ENCODE results near the gene RLN3.

RLN3 gene

GRCh38 chr19:14002571-14003250 is 25.2 kb upstream of the RLN3 start:
- Histone ChIP-seq H4K20me1 (ENCODE audit: insufficient read depth, low read length) (no peaks in the 10 kb centered on the region), H3K79me2 (ENCODE audit: insufficient read depth, low read length) (peaks cover 53% of the 10 kb centered on the region), H3K4me3 (ENCODE audit: low read depth in 1 of 2, low read length in 2 of 2) (no peak overlapping the region), H3K9me3 (ENCODE audit: insufficient read depth, low read length, severe bottlenecking) (peaks cover 8% of the 10 kb centered on the region), H3K9ac (ENCODE audit: low read depth, low read length) (no peak overlapping the region), H3K27me3 (ENCODE audit: insufficient read depth, low read length, poor library complexity) (no peaks in the 10 kb centered on the region), H3K4me2 (ENCODE audit: insufficient read depth, low read length) (no peak overlapping the region), H3K36me3 (ENCODE audit: insufficient read depth, low read length) (peaks cover 22% of the 10 kb centered on the region), H2AFZ (ENCODE audit: low read depth, low read length) (no peak overlapping the region), H3K4me1 (ENCODE audit: insufficient read depth, low read length) (peaks cover 46% of the 10 kb centered on the region), H3K27ac (ENCODE audit: low read length) (peak overlapping the region; percentile 60)
- peak; percentile 74 for DNase-seq
- peak; percentile 47 for ATAC-seq (ENCODE audit: insufficient read depth, low read depth)
- no peak for TF ChIP-seq CTCF (IDR thresholded peaks at IDR 0.05; ENCODE audit: borderline replicate concordance, extremely low read depth, low read length, poor library complexity, severe bottlenecking)
- TF ChIP-seq EZH2 (IDR thresholded peaks at IDR 0.05; ENCODE audit: borderline replicate concordance, low read depth, low read length, severe bottlenecking): no peak

DNA sequence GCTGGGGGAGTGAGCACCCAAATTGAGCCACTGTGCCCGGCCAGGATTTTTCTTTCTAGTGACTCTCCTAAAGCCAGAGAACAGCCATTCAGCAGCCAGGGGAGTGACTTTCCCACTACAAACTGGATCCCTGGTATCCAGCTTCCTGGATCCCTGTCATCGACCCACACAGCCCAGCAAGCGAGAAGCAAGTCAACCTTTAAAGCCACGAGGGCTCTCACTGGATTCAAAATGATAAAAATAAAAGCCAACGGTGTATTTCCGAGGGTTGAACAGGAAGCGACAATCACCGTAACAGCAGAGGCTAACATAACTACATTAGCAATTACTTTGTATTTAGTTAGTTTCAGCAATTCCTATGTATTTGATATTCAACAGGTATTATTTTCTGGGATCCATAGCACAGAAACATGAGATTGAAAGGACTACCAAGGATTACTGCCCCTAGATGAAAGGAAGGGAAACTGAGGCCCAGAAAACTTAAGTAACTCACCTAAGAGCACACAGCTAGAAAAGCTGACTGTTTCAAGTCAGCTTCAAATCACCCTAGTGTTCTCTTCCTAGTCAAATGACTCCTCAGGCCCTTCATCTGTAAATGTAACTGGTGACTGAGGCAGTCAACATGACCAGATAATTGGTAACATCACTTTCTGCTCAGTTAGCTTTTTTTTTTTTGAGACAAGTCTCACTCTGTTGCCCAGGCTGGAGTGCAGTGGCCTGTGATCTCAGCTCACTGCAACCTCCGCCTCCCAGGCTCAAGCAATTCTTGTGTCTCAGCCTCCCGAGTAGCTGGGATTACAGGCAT is 24.5 kb upstream of the RLN3 start:
- Histone ChIP-seq H3K4me1 (ENCODE audit: insufficient read depth, low read length) (peaks cover 46% of the 10 kb centered on the region), H3K4me3 (ENCODE audit: low read depth in 1 of 2, low read length in 2 of 2) (no peak overlapping the region), H4K20me1 (ENCODE audit: insufficient read depth, low read length) (no peaks in the 10 kb centered on the region), H3K4me2 (ENCODE audit: insufficient read depth, low read length) (no peak overlapping the region), H3K36me3 (ENCODE audit: insufficient read depth, low read length) (peaks cover 15% of the 10 kb centered on the region), H3K27me3 (ENCODE audit: insufficient read depth, low read length, poor library complexity) (no peaks in the 10 kb centered on the region), H2AFZ (ENCODE audit: low read depth, low read length) (no peak overlapping the region), H3K79me2 (ENCODE audit: insufficient read depth, low read length) (peaks cover 45% of the 10 kb centered on the region), H3K9ac (ENCODE audit: low read depth, low read length) (no peak overlapping the region), H3K9me3 (ENCODE audit: insufficient read depth, low read length, severe bottlenecking) (peaks cover 8% of the 10 kb centered on the region), H3K27ac (ENCODE audit: low read length) (peak overlapping the region; percentile 60; the same call in 1 of the 2 replicates)
- DNase-seq: no peak
- no peak for ATAC-seq (ENCODE audit: insufficient read depth, low read depth)
- TF ChIP-seq CTCF (IDR thresholded peaks at IDR 0.05; ENCODE audit: borderline replicate concordance, extremely low read depth, low read length, poor library complexity, severe bottlenecking) (no peak), EZH2 (IDR thresholded peaks at IDR 0.05; ENCODE audit: borderline replicate concordance, low read depth, low read length, severe bottlenecking) (no peak)

GRCh38 chr19:14004619-14005348 is 23.2 kb upstream of the RLN3 start:
- peak overlapping the region; percentile 87; the same call in 1 of the 2 replicates for H3K9ac ChIP-seq (ENCODE audit: low read depth, low read length)
- peak overlapping the region in 1 of 2 experiments; percentile 74; a peak in 2 of 4 replicates for H3K4me3 ChIP-seq (ENCODE audit: low read depth in 1 of 2, low read length in 2 of 2)
- DNase-seq (no peak), ATAC-seq (ENCODE audit: insufficient read depth, low read depth) (no peak)
- no peaks in the 10 kb centered on the region for H3K27me3 ChIP-seq (ENCODE audit: insufficient read depth, low read length, poor library complexity)
- TF ChIP-seq EZH2 (IDR thresholded peaks at IDR 0.05; ENCODE audit: borderline replicate concordance, low read depth, low read length, severe bottlenecking) (no peak), CTCF (IDR thresholded peaks at IDR 0.05; ENCODE audit: borderline replicate concordance, extremely low read depth, low read length, poor library complexity, severe bottlenecking) (no peak)
- peak overlapping the region; percentile 80 for H3K4me2 ChIP-seq (ENCODE audit: insufficient read depth, low read length)
- 0 out of 2 replicates have a peak, but pooled peaks cover 6% of the 10 kb centered on the region for H3K36me3 ChIP-seq (ENCODE audit: insufficient read depth, low read length)
- H4K20me1 ChIP-seq (ENCODE audit: insufficient read depth, low read length): no peaks in the 10 kb centered on the region
- no peak overlapping the region for H2AFZ ChIP-seq (ENCODE audit: low read depth, low read length)
- H3K4me1 ChIP-seq (ENCODE audit: insufficient read depth, low read length): peaks cover 46% of the 10 kb centered on the region
- peak overlapping the region; percentile 9 for H3K27ac ChIP-seq (ENCODE audit: low read length)
- H3K9me3 ChIP-seq (ENCODE audit: insufficient read depth, low read length, severe bottlenecking): no peaks in the 10 kb centered on the region
- peaks cover 33% of the 10 kb centered on the region for H3K79me2 ChIP-seq (ENCODE audit: insufficient read depth, low read length)
